NCI-H774 (cell line): ENCODE measurements around the gene NPC1.
"Not testable (repeated sequence)": the region's sequence is repeated elsewhere in the genome, so short reads cannot be mapped to it uniquely, and the experiment has no call there.

Source experiments
- DNase-seq: peaks from one replicate; lab custom pipeline; 2025; lab: John Stamatoyannopoulos, UW

NPC1 gene

DNA sequence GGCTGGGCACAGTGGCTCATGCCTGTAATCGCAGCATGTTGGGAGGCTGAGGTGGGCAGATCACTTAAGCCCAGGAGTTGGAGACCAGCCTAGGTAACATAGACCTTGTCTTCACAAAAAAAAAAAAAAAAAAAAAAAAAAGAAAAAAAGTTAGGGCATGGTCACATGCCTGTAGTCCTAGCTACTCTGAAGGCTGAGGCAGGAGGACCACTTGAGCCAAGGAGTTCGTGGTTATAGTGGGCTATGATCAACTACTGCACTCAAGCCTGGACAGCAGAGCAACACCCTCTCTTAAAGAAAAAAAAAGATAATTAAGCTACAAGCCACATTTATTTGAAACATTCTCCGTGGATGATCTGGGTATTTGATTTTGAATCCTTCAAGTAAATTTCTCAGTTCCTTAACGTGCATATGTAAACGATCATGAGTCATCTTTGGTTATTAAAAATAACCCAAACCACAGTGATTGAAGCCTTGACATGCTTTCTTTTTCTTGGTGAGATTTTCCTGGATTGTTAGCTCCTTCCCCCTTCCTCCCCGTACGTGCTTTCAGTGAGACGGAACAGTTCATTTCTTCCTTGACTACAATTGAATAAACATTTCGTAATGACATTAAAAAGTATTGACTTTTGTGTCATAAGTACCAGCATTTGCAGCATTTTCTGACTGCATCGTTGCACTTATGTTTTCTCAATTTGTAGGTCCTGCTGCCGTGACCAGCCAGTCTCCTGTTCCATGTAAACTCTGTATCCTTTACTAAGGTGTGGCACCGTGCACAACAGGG is 62.7 kb downstream of the NPC1 start:
- DNase-seq, result no peak

DNA sequence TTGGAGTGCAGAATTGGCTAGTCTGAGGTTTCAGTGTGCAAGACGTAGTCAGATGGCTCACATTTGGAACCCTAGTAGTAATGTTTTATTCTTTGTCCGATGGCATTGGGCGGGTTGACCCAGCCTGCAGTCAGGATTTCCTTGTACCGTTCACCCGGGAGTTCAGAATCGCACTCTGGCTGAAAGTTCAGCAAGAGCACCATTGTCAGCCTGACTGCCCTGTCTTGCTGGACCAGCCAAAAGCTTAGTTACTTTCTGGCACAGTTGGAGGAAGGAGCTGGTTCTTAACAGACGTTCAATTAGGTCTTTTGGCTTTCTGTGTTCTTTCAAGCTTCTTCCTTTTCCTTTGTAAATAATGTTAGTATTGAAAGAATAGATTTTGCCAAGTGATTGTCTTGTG is 64.4 kb downstream of the NPC1 start:
- no peak for DNase-seq

DNA sequence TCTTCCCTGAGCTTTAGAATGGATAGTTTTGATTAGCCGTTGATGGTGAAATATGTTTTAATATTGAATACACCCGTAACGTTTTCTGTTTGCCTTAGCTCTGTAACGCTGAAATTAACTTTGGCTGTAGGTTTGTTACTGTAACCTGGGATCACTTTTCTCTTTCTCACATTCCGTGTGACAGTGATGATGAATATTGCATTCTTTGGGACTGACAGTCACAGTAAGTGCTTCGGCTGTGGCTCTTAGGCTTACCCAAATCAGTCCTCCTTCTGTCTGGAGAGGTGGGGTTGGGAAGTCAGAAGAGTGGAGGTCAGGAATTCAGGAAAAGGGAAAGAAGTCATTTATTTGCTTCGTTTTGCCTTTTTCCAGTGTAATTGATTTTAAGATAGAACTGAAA is 65.0 kb downstream of the NPC1 start:
- DNase-seq, result no peak

DNA sequence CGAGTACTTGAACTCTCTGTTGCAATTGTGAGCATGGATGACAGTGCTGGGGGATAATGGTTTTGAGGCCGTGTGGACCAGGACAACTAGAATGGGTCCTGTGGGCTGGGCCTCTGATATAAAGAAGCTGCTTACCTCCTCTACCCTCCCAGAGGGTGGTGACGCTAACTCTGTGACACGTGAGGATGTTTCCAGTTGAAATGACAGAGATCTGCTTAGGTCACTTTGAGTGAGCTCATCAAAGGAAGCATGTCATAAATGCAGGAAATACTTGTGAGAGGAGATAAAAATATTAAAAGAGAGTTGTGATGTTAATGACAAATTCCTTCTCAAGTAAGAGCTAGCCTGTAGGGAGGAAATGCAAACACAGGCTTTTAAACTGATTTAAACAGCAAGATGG is 66.6 kb downstream of the NPC1 start:
- DNase-seq, result no peak

DNA sequence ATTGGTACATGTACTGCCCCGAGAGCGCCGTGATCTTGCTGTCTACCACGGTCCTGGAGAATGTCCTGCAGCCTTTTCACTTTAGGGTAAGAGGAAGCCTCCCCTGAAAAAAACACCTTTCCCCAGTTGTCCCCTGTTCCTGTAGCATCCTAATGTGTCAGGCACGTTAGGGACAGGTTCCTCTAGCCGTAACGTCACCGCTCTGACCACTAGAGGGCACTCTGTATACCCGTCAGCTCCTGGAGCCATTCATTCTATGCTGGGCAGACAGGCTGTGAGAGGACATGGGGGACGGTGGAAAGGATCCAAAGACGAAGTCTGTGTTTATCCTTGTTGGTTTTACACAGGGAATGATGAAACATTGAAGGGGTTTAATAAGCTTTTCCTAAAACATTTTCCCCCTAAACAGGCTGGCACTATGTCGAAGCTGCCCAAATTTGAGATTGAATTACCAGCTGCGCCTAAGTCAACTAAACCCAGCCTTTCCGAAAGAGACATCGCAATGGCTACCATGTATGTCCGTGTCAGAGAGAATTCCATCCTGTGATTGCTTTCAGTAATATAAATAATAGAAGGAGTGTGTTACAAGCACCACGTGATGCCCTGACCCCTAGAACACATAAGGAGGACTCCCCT is 70.3 kb downstream of the NPC1 start:
- peak; percentile 56 for DNase-seq

DNA sequence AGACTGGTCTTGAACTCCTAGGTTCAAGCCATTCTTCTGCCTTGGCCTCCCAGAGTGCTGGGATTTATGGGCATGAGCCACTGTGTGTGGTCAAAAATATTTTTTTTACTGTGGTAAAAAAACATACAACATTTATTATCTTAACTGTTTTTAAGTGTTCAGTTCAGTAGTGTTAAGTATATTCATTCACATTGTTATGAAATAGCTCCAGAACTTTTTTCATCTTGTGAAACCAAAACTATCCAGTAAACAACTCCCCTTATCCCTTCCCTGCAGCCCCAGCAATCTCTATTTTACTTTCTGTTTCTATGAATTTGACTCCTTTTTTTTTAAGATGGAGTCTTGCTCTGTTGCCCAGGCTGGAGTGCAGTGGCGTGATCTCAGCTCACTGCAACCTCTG is 73.7 kb downstream of the NPC1 start:
- no peak for DNase-seq

DNA sequence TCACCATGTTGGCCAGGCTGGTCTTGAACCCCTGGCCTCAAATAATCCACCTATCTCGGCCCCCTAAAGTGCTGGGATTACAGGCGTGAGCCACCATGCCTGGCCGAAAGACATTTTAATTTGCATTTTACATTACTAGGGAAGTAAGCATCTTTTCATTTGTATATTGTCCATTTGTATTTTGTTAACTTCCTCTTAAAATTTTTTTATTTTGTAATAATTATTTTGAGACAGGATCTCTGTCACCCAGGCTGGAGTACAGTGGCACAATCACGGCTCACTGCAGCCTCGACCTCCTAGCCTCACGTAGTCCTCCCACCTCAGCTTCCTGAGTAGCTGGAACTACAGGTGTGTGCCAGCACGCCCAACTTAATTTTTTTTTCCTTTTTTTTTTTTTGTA is 74.1 kb downstream of the NPC1 start:
- not testable (repeated sequence) for DNase-seq

DNA sequence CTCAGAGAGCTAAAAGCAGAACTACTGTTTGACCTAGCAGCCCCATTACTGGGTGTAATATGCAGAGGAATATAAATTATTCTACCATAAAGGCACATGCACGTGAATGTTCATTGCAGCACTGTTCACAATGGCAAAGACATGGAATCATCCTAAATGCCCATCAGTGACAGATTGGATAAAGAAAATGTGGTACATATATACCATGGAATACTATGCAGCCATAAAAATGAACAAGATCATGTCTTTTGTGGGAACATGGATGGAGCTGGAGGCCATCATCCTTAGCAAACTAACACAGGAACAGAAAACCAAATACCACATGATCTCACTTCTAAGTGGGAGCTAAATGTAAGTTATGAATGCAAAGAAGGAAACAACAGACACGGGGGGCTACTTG is 75.4 kb downstream of the NPC1 start:
- DNase-seq, result not testable (repeated sequence)

DNA sequence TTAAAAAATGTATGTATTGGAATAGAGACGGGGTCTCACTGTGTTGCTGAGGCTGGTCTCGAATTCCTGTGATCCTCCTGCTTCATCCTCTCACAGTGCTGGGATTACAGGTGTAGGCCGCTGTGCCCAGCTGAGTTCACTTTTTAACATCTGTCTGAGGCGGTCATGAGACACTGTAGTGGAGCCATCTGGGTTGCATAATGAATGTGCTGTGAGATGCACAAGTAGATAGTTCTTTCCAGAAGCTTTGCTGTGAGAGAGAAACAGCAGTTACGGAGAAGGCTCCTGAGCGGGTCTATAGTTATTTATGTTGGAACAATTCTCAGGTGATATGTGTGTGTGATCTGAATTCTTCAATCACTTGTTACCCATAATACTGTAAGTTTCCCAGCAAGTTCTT is 79.9 kb downstream of the NPC1 start:
- no peak for DNase-seq

DNA sequence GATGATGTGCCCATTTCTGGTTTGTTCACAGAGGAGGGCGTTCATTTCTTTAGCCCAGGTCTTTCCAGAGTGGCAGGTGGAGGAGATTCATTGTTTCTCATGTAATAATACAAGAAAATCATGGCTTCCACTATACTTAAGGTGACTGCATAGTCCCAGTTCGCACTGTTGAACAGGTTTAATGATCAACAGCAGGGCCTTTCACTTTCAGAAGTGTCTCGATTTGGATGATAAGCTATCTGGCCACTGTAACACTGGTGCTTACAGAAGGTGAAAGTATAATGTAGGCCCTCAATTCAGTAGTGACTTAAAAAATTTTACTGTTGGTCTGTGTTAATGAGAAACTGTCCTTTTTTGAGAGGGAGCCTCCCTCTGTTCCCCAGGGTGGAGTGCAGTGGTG is 81.6 kb downstream of the NPC1 start:
- DNase-seq, result no peak

DNA sequence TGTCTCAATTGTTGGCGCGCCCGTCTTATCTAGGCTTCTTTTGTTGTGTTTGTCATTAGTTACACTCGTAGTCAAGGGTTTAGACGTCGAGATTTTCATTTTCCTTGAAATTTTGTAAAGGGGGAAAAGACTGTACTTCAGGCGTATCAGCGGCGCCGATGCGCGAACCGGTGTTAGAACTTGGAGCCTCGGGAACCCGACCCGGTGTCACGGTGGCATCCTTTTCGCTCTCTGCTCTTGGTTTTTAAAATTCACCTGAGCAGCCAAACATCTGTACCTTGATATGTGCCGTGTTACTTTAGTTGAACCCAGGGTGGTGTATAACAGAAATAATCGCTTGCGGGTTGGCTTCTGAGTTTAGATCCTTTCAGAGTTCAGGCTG is 82.4 kb downstream of the NPC1 start:
- no peak for DNase-seq

DNA sequence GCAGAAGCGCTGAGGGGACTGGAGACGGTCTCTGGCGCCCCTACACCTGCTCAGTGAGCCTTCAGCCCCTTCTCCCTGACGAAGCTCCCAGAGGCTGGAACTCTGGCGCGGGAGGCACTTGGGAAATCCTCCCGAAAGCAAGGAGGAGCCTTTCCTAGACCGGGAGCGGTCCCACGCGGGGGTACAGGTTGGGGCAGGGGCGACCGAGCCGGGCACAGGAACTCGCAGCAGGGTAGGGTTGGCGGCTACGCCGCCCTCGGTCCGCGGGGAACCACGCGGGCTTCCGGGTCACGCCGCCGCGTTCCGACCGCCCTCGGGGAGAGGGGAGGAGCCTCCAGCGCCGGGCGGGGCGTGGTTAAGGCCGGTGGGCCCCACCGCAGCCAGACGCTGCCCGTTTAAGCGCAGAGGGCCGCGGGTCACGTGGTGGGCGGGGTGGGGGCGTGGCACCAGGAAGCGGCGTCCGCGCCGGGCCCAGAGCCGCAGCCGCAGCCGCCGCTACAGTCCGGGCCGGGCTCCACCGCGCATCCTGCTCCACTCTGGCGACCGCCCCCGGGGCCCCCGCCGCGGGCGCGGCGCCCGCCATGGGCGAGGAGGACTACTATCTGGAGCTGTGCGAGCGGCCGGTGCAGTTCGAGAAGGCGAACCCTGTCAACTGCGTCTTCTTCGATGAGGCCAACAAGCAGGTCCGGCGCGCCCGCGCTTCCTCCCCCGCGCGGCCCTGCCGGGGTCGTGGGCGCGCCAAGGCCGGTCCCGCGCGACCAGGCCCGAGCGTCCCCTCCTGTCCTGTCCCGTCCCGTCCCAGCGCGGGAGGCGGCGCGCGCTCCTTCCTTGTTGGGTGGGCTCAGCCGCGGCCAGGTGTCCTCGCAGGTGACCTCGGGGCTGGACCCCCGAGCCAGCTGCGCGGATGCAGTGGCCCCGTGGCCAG is 83.0 kb downstream of the NPC1 start, which contains the start of gene RMC1:
Gene RMC1, plus strand, starts transcription at position 474 of the 925 bp plus-strand sequence. Its CDS starts 108 bp downstream, at position 582.
- peak; percentile 92 for DNase-seq

DNA sequence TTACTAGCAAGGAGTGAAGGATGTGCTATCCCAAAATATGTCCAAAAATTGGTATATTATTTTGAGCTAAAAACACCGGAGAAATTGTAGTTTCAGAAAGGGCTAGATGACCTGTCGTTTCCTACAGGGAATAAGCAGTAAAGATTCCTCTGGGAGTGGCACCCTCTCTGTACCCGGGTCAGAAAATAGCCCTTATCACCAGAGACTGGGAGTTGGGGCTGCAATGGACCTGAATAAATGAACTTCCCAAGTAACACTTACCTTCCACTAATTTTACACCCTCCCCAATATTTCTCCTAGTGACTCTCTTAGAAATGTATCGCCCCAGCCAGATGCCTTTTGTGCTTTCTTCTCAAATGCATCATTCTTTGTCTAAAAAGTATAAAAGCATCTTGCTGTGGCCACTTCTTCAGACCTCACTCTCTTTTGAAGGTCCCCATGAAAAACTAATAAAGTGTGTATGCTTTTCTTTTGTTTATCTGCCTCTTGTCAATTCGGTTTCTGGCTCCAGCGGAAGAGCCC is 83.7 kb downstream of the NPC1 start:
- no peak for DNase-seq

DNA sequence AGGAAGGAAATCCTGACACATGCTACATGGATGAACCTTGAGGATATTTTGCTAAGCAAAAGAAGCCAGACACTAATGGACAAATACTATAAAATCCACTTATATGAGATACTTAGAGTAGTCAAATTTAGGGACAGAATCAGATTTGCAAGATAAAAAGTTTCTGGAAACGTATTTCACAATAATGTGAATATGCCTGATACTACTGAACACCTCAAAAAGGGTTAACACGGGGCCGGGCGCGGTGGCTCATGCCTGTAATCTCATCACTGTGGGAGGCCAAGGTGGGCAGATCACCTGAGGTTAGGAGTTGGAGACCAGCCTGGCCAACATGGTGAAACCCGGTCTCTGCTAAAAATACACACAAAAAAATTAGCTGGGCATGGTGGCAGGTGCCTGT is 84.7 kb downstream of the NPC1 start:
- DNase-seq, result no peak

DNA sequence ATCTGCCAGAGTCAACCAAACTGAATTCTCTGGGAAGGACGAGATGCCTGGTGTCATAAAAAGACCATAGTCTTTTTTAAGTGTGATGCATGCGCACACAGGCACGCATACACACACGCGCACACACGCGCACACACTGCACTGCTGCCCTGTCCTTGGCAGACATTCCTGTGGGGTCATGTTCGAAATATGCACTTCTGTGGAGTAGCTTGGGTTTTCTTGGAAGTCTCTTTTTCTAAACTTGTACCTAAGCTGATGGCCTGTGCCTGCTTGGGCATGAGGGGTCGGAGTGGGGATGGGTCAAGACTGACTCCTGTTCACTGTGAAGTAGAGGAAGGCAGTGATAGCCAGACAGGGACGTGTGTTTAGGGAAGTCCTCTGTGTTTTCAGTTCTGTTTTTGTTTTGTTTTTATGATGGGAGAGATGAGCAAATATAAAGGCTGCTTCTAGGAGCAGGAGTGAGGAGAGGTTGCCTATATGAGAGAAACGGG is 87.0 kb downstream of the NPC1 start:
- no peak for DNase-seq

DNA sequence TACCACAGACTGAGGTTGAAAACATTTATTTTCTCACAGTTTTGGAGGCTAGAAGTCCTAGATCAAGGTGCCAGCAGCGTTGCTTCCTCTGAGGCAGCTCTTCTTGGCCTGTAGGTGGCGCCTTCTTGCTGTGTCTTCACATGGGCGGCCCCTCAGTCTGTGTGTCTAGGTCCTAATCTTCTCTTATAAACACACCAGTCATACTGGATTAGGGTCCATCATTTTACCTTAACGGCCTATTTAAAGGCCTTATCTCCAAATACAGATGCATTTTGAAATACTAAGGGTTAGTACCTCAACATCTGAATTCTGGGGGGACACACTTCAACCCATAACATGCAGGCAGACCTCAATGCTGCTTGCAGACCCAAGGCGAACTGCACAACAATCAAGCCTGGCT is 87.4 kb downstream of the NPC1 start:
- peak; percentile 35 for DNase-seq

DNA sequence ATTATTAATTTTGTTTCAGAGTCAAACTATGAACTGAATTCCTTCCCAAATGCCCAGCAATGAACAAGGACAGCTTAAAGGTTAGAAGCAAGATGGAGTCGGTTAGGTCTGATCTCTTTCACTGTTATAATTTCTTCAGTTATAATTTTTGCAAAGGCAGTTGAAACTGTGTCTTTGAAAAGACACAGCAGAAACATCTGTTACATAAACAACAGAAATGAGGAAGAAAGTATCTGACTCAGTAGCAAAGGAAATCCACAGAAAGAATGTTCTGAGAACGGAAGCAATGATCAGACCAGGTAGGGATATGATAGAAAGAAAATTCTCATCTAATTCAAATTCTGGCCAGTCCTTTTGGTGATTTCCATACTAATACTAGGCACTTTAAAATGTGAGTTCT is 88.2 kb downstream of the NPC1 start:
- no peak for DNase-seq

DNA sequence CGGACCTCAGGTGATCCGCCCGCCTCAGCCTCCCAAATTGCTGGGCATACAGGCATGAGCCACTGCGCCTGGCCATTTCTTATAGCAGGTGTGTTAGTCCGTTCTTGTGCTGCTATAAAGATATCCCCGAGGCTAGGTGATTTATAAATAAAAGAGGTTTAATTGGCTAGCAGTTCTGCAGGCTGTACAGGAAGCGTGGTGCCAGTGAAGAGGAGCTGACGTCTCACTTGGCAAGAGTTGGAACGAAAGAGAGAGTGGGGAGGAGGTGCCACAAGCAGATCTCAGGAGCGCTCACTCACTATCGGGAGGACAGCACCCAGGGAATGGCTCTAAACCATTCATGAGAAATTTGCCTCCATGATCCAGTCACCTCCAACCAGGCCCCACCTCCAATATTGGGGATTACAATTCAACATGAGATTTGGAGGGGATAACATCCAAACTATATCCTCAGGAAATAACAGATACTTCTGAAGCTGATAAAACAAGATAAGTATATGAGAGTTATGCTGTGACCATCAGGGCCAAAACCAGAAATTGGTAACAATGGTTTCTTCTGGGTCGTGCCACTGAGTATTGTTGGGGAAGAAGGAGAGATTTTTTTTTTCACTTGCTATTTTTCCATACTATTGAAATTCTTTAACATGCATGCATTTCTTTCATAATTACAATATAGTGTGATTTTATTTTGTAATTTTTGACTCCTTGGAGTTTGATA is 90.4 kb downstream of the NPC1 start:
- peak; percentile 64 for DNase-seq

DNA sequence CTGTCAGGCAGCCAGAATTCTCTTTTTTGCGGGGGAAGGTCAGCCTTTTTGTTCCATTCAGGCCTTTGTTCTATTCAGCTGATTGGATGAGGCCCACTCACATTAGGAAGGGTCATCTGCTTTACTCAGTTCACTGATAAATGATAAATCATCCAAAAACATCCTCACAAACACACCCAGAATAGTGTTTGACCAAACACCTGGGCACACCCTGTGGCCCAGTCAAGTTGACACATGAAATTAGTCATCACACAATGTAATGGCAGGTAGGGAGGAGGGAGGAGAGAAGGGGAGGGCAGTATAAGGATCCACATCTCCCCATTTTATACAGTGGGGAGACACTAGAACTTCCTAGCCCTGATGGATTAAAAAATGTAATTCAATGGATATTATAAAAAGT is 91.3 kb downstream of the NPC1 start:
- DNase-seq, result peak; percentile 10

DNA sequence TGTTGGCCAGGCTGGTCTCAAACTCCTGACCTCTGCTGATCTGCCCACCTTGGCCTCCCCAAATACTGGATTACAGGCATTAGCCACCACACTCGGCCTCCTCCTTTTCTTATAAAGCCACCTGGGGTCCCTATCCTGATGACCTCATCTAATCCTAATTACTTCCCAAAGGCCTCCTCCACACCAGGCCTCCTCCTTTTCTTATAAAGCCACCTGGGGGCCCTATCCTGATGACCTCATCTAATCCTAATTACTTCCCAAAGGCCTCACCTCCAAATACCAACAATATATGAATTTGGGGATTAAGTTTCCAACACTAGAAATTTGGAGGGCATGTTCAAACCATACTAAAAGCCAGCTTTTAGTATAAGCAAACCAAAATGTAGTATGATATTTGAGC is 92.7 kb downstream of the NPC1 start:
- no peak for DNase-seq

DNA sequence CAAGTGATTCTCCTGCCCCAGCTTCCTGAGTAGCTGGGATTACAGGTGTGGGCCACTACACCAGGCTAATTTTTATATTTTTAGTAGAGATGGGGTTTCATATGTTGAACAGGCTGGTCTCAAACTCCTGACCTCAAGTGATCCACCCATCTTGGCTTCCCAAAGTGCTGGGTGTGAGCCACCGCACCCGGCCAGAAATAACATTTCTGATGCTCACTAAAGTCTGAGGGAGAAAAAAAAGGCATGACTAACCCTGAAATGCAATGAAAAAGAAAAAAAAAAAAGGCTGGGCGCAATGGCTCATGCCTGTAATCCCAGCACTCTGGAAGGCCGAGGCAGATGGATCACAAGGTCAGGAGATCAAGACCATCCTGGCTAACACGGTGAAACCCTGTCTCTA is 96.7 kb downstream of the NPC1 start:
- DNase-seq, result not testable (repeated sequence)
